Endothelial cell (in vitro differentiated cells): ENCODE data around the gene HTR1B. TPM values are rescaled to one million over a fixed set of nuclear protein-coding genes. Genes with fewer than 3 reads are reported as not detected.

ENCODE experiments used
- DNase-seq: peaks from one replicate; pipeline ENCODE4 v3.0.0; 2021; ENCODE audit warnings: low spot score
- H3K27ac Mint-ChIP-seq: one replicate; pipeline ENCODE4 v1.8.0; 2021; ENCODE audit warnings: mixed read lengths, inconsistent platforms; ENCODE audit not compliant: unreplicated experiment
- H3K27me3 Mint-ChIP-seq: one replicate; pipeline ENCODE4 v1.8.0; 2021; ENCODE audit warnings: mild to moderate bottlenecking, moderate library complexity, mixed read lengths, inconsistent platforms; ENCODE audit not compliant: unreplicated experiment
- H3K36me3 Mint-ChIP-seq: one replicate; pipeline ENCODE4 v1.8.0; 2021; ENCODE audit warnings: mild to moderate bottlenecking, low read depth, mixed read lengths, inconsistent platforms; ENCODE audit not compliant: unreplicated experiment
- H3K4me1 Mint-ChIP-seq: one replicate; pipeline ENCODE4 v1.8.0; 2021; ENCODE audit warnings: mild to moderate bottlenecking, mixed read lengths, inconsistent platforms; ENCODE audit not compliant: unreplicated experiment
- H3K4me3 Mint-ChIP-seq: one replicate; pipeline ENCODE4 v1.8.0; 2021; ENCODE audit warnings: mild to moderate bottlenecking, mixed read lengths, inconsistent platforms; ENCODE audit not compliant: unreplicated experiment
- H3K9me3 Mint-ChIP-seq: one replicate; pipeline ENCODE4 v1.8.0; 2021; ENCODE audit warnings: mixed read lengths, inconsistent platforms; ENCODE audit not compliant: unreplicated experiment
- total RNA-seq: library from RNA; stranded (reverse); fragmentation: NEBNext Ultra II Directional; extraction: Animal tissue kit (Norgen Biotek cat#: 25700); gene quantifications from one replicate; pipeline ENCODE4 v1.2.1, GENCODE V29; 2021; ENCODE audit not compliant: unreplicated experiment
- TF ChIP-seq, protein P1 (sequence below): fragments of 200-600 bp; sonication (generic); IDR thresholded peaks from one replicate; pipeline ENCODE4 v1.5.0; 2021; ENCODE audit warnings: antibody characterized with exemption; ENCODE audit not compliant: unreplicated experiment

The HTR1B gene
- total RNA-seq, 1 donor from 2014 or later = 0.33 TPM

DNA sequence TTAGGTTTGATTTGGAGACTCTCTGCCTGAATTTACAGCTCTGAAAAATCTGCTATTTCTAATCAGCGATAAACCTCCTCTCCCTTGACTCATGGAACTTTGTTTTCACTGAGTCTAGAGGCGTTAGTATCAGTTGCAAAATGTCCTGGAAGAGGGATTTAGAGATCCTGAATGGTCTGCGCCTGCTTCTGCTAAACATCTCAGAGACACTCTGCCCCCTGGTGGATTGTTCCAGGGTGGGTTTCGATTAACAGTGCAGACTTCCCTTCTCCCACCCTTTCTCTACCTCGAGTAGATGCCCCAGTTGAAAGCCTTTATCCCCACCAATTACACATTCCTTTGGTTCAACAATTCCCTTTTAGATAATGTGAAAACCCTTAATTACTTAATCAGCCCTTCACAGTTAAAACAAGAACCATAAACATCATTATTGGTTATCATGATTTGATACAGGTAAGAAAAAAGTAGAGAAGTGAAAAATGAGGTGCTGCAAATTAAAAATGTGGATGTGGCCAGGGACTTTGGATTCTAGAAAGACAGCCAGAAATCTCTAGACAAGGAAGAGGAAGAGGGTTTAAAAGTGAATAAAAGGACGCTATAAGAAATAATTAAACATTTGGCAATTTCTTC, 5.5 kb downstream of the HTR1B start:
- TF ChIP-seq, protein P1, sequence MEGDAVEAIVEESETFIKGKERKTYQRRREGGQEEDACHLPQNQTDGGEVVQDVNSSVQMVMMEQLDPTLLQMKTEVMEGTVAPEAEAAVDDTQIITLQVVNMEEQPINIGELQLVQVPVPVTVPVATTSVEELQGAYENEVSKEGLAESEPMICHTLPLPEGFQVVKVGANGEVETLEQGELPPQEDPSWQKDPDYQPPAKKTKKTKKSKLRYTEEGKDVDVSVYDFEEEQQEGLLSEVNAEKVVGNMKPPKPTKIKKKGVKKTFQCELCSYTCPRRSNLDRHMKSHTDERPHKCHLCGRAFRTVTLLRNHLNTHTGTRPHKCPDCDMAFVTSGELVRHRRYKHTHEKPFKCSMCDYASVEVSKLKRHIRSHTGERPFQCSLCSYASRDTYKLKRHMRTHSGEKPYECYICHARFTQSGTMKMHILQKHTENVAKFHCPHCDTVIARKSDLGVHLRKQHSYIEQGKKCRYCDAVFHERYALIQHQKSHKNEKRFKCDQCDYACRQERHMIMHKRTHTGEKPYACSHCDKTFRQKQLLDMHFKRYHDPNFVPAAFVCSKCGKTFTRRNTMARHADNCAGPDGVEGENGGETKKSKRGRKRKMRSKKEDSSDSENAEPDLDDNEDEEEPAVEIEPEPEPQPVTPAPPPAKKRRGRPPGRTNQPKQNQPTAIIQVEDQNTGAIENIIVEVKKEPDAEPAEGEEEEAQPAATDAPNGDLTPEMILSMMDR = peak; percentile 79
- no peaks in the 10 kb centered on the region for H3K36me3 Mint-ChIP-seq
- H3K27me3 Mint-ChIP-seq = peaks cover 12% of the 10 kb centered on the region
- H3K4me1 Mint-ChIP-seq = peaks cover 10% of the 10 kb centered on the region
- DNase-seq = peak; percentile 85
- no peak overlapping the region for H3K4me3 Mint-ChIP-seq
- no peak overlapping the region for H3K27ac Mint-ChIP-seq
- H3K9me3 Mint-ChIP-seq = no peaks in the 10 kb centered on the region

DNA sequence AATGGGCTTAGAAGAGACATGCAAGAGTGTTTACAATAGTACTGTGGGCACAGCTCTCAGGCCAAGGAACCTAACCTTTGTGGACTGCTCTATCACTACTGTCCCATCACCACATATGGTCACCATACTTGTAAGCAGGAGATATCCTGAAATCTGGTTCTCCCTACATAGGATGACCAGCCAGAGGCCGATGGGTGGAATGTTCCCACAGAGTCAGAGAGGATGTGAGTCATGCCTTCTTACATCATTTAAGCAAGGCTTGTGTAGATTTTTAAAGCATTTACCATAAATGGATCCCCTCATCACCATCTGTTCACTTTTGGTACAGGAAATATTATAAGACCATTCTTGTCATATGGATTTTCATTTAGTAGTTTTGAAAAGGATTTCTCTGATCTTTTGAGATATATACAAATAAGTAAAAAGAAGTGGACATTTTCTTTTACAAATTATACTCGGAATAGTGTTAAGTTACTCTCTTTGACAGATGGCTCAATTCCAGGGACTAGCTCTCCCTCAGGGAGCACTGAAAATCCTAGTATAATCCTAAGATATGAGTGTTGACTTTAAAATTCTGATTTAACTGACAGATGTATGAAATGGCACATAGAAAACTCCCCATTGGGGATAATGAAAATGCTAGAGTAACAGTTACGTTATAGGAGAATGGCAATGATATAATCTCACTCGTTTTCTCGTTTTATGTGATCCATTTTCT, 6.6 kb downstream of the HTR1B start:
- peaks cover 2% of the 10 kb centered on the region for H3K27me3 Mint-ChIP-seq
- no peaks in the 10 kb centered on the region for H3K36me3 Mint-ChIP-seq
- no peak overlapping the region for H3K27ac Mint-ChIP-seq
- H3K4me1 Mint-ChIP-seq = peaks cover 3% of the 10 kb centered on the region
- TF ChIP-seq, protein P1 = no peak
- DNase-seq = no peak
- no peaks in the 10 kb centered on the region for H3K9me3 Mint-ChIP-seq
- no peak overlapping the region for H3K4me3 Mint-ChIP-seq

DNA sequence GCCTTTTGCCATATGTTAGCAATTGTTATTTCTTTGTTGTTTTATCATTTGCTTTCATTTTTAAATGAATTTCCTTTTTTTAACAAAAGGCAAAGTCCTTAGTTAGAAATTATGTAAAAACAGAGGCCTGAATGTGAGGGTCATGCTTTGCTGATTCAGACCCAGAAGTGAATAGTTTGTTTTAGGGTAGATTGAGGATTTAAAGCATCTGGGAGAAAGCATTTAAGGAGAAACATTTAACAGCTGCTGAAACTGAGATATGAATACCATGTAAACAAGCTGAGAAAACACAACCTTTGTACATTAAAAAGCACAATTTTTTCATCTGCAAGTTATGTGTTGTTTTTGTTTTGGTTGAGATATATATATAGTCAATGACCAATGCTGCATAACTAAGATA, 8.0 kb downstream of the HTR1B start:
- TF ChIP-seq, protein P1 = no peak
- Mint-ChIP-seq H3K9me3 (no peaks in the 10 kb centered on the region), H3K36me3 (no peaks in the 10 kb centered on the region), H3K4me1 (peaks cover 3% of the 10 kb centered on the region), H3K27ac (no peak overlapping the region), H3K4me3 (no peak overlapping the region), H3K27me3 (no peaks in the 10 kb centered on the region)
- DNase-seq = no peak

GRCh38 chr6:77454386-77454785, 8.9 kb downstream of the HTR1B start:
- TF ChIP-seq, protein P1 = no peak
- no peak for DNase-seq
- Mint-ChIP-seq H3K4me1 (peaks cover 3% of the 10 kb centered on the region), H3K9me3 (no peaks in the 10 kb centered on the region), H3K4me3 (no peak overlapping the region), H3K27me3 (no peaks in the 10 kb centered on the region), H3K36me3 (no peaks in the 10 kb centered on the region), H3K27ac (no peak overlapping the region)

GRCh38 chr6:77451466-77451865, 11.8 kb downstream of the HTR1B start:
- DNase-seq = no peak
- Mint-ChIP-seq H3K4me3 (no peak overlapping the region), H3K36me3 (no peaks in the 10 kb centered on the region), H3K9me3 (no peaks in the 10 kb centered on the region), H3K27ac (no peak overlapping the region), H3K27me3 (no peaks in the 10 kb centered on the region), H3K4me1 (no peaks in the 10 kb centered on the region)
- TF ChIP-seq, protein P1 = no peak
